BJ (cell line): ENCODE data around the gene SMIM14. TPM values are rescaled to one million over a fixed set of nuclear protein-coding genes. Genes with fewer than 3 reads are reported as not detected.

Experiments
- CTCF ChIA-PET: fragments of 350-600 bp; formaldehyde crosslinking; extraction: SDS; loops from one replicate; lab custom pipeline; 2021; ENCODE audit warnings: antibody characterized with exemption, inconsistent platforms; lab: Yijun Ruan, JAX
- POLR2A ChIA-PET: fragments of 300-600 bp; sonication (Branson Sonifier 250); formaldehyde crosslinking; extraction: SDS; loops from one replicate; lab custom pipeline; 2021; ENCODE audit warnings: antibody characterized with exemption; lab: Charles Lee
- DNase-seq: peaks from one replicate; pipeline ENCODE4 v3.0.0-alpha.2; 2011; ENCODE audit warnings: low read depth
- H3K27me3 ChIP-seq: 2 replicates; pipeline ENCODE4 v1.6.0; 2011; ENCODE audit warnings: low read length; ENCODE audit not compliant: control insufficient read depth, insufficient read depth
- H3K36me3 ChIP-seq: 2 replicates; pipeline ENCODE4 v1.5.1; 2011; ENCODE audit warnings: low read length; ENCODE audit not compliant: control insufficient read depth, insufficient read depth
- H3K4me3 ChIP-seq: 2 replicates; pipeline ENCODE4 v1.5.1; 2011; ENCODE audit warnings: low read depth, mild to moderate bottlenecking, control low read depth, low read length
- CTCF ChIP-seq: IDR thresholded peaks from 2 replicates; pipeline ENCODE4 v1.5.1; 2011; ENCODE audit warnings: low read depth, mild to moderate bottlenecking, control low read depth, inconsistent platforms, low read length, moderate library complexity; ENCODE audit not compliant: insufficient read depth
- polyA plus RNA-seq: library from polyadenylated mRNA; depleted of rRNA; stranded (reverse); fragments of >200 nt; gene quantifications from 2 replicates; pipeline ENCODE4 v1.2.3, GENCODE V29; 2011

The SMIM14 gene
- polyA plus RNA-seq, 1 experiment = 25.4 TPM

- ChIA-PET CTCF (no interaction called here), POLR2A (no interaction called here)
- Histone ChIP-seq H3K36me3 (no peaks in the 10 kb centered on the region), H3K4me3 (no peak overlapping the region), H3K27me3 (no peaks in the 10 kb centered on the region)
- TF ChIP-seq CTCF = no peak
- no peak for DNase-seq
Observed at GRCh38 chr4:39609454-39609931, 29.2 kb downstream of the SMIM14 start.

- ChIA-PET POLR2A (no interaction called here), CTCF (no interaction called here)
- no peak for TF ChIP-seq CTCF
- Histone ChIP-seq H3K36me3 (no peaks in the 10 kb centered on the region), H3K27me3 (no peaks in the 10 kb centered on the region), H3K4me3 (no peak overlapping the region)
- DNase-seq = no peak
Observed at GRCh38 chr4:39608451-39608850, 30.2 kb downstream of the SMIM14 start.

- H3K4me3 ChIP-seq = no peak overlapping the region
- no peak for DNase-seq
- peaks cover under 1% of the 10 kb centered on the region; the same call in 1 of the 2 replicates for H3K36me3 ChIP-seq
- TF ChIP-seq CTCF = no peak
- ChIA-PET CTCF (interaction anchor here (1.0 kb wide), 1 partner anchor 9 kb away, joined by 3 read pairs; no protein-coding TSS in a partner anchor), POLR2A (no interaction called here)
- H3K27me3 ChIP-seq = no peaks in the 10 kb centered on the region
Observed at GRCh38 chr4:39606747-39607146, 31.9 kb downstream of the SMIM14 start.

GRCh38 chr4:39597695-39598381, 40.8 kb downstream of the SMIM14 start:
- POLR2A ChIA-PET = no interaction called here
- CTCF ChIA-PET = interaction anchor here (1.1 to 1.3 kb wide), 2 partner anchors 9 to 35 kb away, joined by 3 read pairs; no protein-coding TSS in a partner anchor
- DNase-seq = no peak
- TF ChIP-seq CTCF = no peak
- H3K27me3 ChIP-seq = no peaks in the 10 kb centered on the region
- H3K36me3 ChIP-seq = peaks cover 5% of the 10 kb centered on the region
- H3K4me3 ChIP-seq = no peak overlapping the region

- no peak for TF ChIP-seq CTCF
- DNase-seq = no peak
- POLR2A ChIA-PET = no interaction called here
- no peak overlapping the region for H3K4me3 ChIP-seq
- H3K36me3 ChIP-seq = peaks cover 5% of the 10 kb centered on the region
- CTCF ChIA-PET = interaction anchor here (1.3 kb wide), 1 partner anchor 36 kb away, joined by 3 read pairs; no protein-coding TSS in a partner anchor
- H3K27me3 ChIP-seq = no peaks in the 10 kb centered on the region
Observed at GRCh38 chr4:39596971-39597370, 41.7 kb downstream of the SMIM14 start.
